ENCODE measurements around the gene RAB44. TPM values are rescaled to one million over a fixed set of nuclear protein-coding genes. Genes with fewer than 3 reads are reported as not detected.
A peak's percentile ranks its signal among the peaks of the same experiment; 100 is the strongest.

Gene RAB44
- polyA plus RNA-seq, 1 of the 3 experiments (the other 2 are of a cell fraction), result 0.12 TPM

GRCh38 chr6:36769676-36770499 is 72.3 kb downstream of the RAB44 start:
- WGBS (ENCODE audit: low lambda C conversion rate), result 82% methylated on average over 8 of the region's 18 CpGs
- H2AFZ ChIP-seq (ENCODE audit: low read depth), result peak overlapping the region; percentile 69
- CTCF ChIA-PET, result interaction anchor here (1.3 to 9.0 kb wide), 9 partner anchors 11 to 248 kb away, joined by 3 to 200 read pairs (median 11); partner anchors contain the start of genes C6orf89 and PPIL1

GRCh38 chr6:36771145-36771544 is 73.5 kb downstream of the RAB44 start:
- no peak overlapping the region for H3K27ac ChIP-seq (ENCODE audit: low read depth in 2 of 2, low read length in 1 of 2)
- TF ChIP-seq RCOR1 (IDR thresholded peaks at IDR 0.05; ENCODE audit: low read length) (no peak), RXRA (IDR thresholded peaks at IDR 0.05; ENCODE audit: borderline replicate concordance, low read depth) (no peak), RFX5 (IDR thresholded peaks at IDR 0.05; ENCODE audit: low read length) (no peak), POLR2AphosphoS5 (IDR thresholded peaks at IDR 0.05; ENCODE audit: low read depth, low read length) (no peak), SIN3A (IDR thresholded peaks at IDR 0.05; ENCODE audit: borderline replicate concordance, low read depth, low read length) (no peak), TAF1 (IDR thresholded peaks at IDR 0.05; ENCODE audit: borderline replicate concordance, low read depth, low read length) (no peak), SMC3 (IDR thresholded peaks at IDR 0.05; ENCODE audit: low read depth, low read length) (no peak), PBX3 (IDR thresholded peaks at IDR 0.05) (no peak), REST (IDR thresholded peaks at IDR 0.05; ENCODE audit: low read depth, low read length) (no peak), ELF1 (IDR thresholded peaks at IDR 0.05) (no peak), NRF1 (IDR thresholded peaks at IDR 0.05; ENCODE audit: low read depth, low read length) (no peak)
- H3K4me1 ChIP-seq (ENCODE audit: control insufficient read depth in 1 of 2, insufficient read depth in 2 of 2, low read depth in 1 of 2, low read length in 1 of 2), result peaks cover 11 to 13% of the 10 kb centered on the region in 2 experiments; a peak in 3 of 4 replicates
- H2AFZ ChIP-seq (ENCODE audit: low read depth), result no peak overlapping the region
- 100% methylated on average over 2 of the region's 2 CpGs for WGBS (ENCODE audit: low lambda C conversion rate)
- no peaks in the 10 kb centered on the region for H3K9me2 ChIP-seq
- H3K9ac ChIP-seq, result no peak overlapping the region
- ChIA-PET CTCF (interaction anchor here (1.3 to 9.0 kb wide), 8 partner anchors 12 to 114 kb away, joined by 5 to 200 read pairs (median 49); partner anchors contain the start of genes C6orf89 and PPIL1), POLR2A (no interaction called here)
- H3K4me3 ChIP-seq (ENCODE audit: low read depth in 2 of 2, low read length in 1 of 2), result no peak overlapping the region
- no peaks in the 10 kb centered on the region for H3K9me3 ChIP-seq
- DNase-seq, result no peak
- H3F3A ChIP-seq (replicated peaks; ENCODE audit: insufficient read depth), result no peaks in the 10 kb centered on the region
- H3K79me2 ChIP-seq (ENCODE audit: insufficient read depth), result no peaks in the 10 kb centered on the region
- H3K36me3 ChIP-seq (replicated peaks in 1 of 2; ENCODE audit: control insufficient read depth in 1 of 2, insufficient read depth in 2 of 2, low read length in 1 of 2), result no peaks in the 10 kb centered on the region
- H4K20me1 ChIP-seq (ENCODE audit: insufficient read depth), result no peaks in the 10 kb centered on the region
- 0 out of 2 replicates have a peak, but pooled peaks cover 3% of the 10 kb centered on the region for H3K27me3 ChIP-seq (ENCODE audit: insufficient read depth)
- H3K4me2 ChIP-seq, result no peak overlapping the region

More at GRCh38 chr6:36769676-36770499, 72.3 kb downstream of the RAB44 start:
- Histone ChIP-seq H3K27me3 (ENCODE audit: insufficient read depth) (no peaks in the 10 kb centered on the region), H3K4me3 (ENCODE audit: low read depth in 2 of 2, low read length in 1 of 2) (no peak overlapping the region), H3K9me3 (no peaks in the 10 kb centered on the region), H3K36me3 (replicated peaks in 1 of 2; ENCODE audit: control insufficient read depth in 1 of 2, insufficient read depth in 2 of 2, low read length in 1 of 2) (no peaks in the 10 kb centered on the region), H3K9ac (peak overlapping the region; percentile 7; the same call in 1 of the 2 replicates), H3K79me2 (ENCODE audit: insufficient read depth) (no peaks in the 10 kb centered on the region), H3F3A (replicated peaks; ENCODE audit: insufficient read depth) (no peaks in the 10 kb centered on the region), H3K4me2 (0 out of 2 replicates have a peak overlapping the region, but pooled peaks have one; percentile 13), H3K4me1 (ENCODE audit: control insufficient read depth in 1 of 2, insufficient read depth in 2 of 2, low read depth in 1 of 2, low read length in 1 of 2) (peaks cover 13 to 14% of the 10 kb centered on the region in 2 experiments; a peak in 3 of 4 replicates), H4K20me1 (ENCODE audit: insufficient read depth) (no peaks in the 10 kb centered on the region), H3K9me2 (no peaks in the 10 kb centered on the region), H3K27ac (ENCODE audit: low read depth in 2 of 2, low read length in 1 of 2) (no peak overlapping the region)
- POLR2A ChIA-PET, result no interaction called here
- no peak for DNase-seq
- TF ChIP-seq GABPA (IDR thresholded peaks at IDR 0.05; ENCODE audit: low read depth) (peak; percentile 56; the same call in 1 of the 2 replicates), FOSL2 (IDR thresholded peaks at IDR 0.05; ENCODE audit: borderline replicate concordance, low read depth) (no peak), TEAD4 (IDR thresholded peaks at IDR 0.05; ENCODE audit: borderline replicate concordance, insufficient read depth) (no peak), NFIC (IDR thresholded peaks at IDR 0.05; ENCODE audit: borderline replicate concordance) (peak; percentile 31; the same call in 1 of the 2 replicates), RFX5 (IDR thresholded peaks at IDR 0.05; ENCODE audit: low read length) (no peak), RXRA (IDR thresholded peaks at IDR 0.05; ENCODE audit: borderline replicate concordance, low read depth) (no peak), JUND (IDR thresholded peaks at IDR 0.05) (no peak), MAX (IDR thresholded peaks at IDR 0.05; ENCODE audit: low read depth) (no peak), USF2 (IDR thresholded peaks at IDR 0.05; ENCODE audit: borderline replicate concordance, low read depth, low read length) (no peak)

Measured in SK-N-SH (cell line).